AML-193 (cell line): ENCODE measurements around the gene MDK.

Experiments used
- DNase-seq, 2 experiments: peaks; one replicate each; lab custom pipeline; 2025; lab: John Stamatoyannopoulos, UW

MDK gene

DNA sequence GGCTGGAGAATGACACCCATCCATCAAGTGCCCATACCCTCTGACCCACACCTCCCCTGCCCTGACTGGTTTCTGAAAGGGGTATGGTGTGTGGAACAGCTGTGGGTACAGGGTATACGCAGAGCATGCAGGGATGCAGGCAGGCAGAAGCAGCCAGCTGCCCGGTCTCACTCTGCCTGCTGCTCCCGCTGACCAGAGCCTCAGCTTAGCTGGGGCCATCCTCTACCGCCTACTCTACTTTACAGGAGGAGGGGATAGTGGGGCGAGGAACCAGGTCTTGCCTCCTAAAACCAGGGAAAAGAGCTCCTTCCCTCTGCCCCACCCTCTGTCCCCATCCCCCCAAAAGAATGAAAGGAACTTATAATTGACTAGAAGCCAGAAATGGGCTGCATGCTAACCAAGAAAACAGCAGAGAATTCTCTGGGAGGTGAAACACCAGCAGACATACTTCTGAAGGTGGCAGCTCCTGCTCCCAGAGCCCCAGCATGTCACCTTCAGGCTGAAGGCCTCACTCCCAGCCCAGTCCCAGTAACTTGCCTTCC lies 23.1 kb downstream of the MDK start:
- DNase-seq, result no peak

DNA sequence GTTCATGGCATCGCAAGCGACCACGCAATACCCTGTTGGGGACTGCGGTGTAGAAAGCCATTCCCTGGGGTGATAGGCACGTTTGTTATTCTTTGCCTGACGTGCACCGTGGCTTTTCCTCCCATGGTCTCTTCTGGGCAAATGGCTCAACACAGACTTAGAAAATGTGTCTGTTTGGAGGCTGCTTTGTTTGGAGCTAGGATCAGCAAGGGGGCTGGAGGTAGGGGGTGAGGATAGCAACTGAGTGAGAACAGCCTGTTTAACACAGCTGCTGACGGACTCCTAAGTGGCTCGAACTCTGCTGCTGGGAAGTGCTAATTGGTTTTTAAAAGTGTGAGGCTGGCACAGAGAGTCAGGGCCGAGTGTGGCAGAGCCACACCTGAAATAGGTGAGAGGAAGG lies 26.2 kb downstream of the MDK start:
- no peak for DNase-seq

DNA sequence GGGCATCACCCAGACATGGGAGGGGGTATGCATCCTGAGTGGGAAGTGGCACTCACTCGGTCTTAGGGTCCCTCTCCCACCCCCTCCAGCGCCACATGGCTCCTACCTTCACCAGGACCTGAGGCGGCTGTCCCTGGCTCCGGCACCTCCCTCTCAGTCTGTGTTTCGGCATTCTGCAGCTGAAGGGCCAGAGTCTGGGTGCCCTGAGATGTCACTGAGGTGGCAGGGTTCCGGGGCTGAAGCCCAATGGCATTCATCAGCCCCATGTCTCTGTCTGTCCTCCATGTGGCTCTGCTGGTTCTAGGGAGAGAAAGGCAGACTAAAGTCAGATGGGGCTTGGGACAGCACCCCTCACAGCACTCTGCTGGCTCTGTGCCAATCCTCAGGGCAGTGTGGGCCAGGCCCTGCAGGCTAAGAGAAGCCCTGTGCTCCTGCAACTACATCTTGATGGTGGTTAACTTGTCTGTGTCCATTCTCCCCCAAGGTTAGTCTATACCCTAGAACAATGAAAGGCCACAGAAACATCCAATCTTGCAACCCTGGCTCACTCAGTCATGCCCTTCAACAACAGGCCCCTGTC lies 27.0 kb downstream of the MDK start:
- no peak for DNase-seq

DNA sequence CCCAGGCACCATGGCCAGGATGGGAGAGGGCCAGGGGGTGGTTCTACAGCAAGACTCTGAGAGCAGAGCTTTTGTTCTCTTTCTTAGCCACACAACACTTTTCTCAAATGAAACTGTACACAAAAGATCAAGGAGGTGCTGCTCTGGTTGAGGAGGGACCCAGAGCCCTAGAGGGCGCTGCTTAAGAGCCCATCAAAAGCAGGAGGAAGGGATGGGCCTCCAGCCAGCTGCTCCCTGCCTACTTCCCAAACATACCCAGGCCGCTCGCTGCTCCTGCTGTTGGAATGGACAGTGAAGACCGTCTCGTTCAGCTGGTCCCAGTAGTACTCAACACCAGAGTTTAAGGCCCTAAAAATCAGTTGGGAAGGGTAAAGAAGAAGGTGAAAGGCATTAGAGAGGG lies 28.6 kb downstream of the MDK start:
- DNase-seq, result no peak

DNA sequence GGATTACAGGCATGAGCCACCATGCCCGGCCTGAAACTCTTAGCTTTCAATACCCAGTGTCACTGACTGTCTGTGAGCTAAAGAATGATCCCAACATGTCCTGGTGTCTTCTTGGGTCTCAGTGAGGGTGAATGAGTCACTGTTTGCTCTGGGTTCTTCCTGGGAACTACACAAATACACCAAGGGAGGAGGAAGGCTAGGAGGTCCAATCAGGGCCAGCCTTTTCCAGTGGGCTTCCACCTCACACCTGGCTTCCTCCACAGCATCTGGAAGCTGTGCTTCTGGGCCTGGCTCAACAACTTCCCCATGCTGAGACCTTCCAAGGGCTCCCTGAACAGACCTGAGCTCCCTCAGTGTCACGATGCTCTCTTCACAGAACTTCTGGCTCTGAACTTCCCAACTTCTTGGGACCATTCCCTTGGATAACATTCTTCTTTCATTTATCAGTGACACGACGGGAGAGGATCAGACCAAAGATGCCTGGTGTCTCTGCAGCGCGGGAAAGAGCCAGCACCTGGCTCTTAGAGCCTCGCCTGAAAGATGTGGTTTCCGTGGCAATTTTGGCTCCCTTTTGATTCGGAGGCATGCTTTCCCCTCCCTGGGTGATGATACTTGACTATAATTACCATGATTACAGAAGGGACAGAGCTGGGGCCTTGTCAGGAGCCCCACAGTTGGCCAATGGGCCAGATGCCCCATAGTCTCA lies 32.4 kb downstream of the MDK start:
- no peak for DNase-seq

DNA sequence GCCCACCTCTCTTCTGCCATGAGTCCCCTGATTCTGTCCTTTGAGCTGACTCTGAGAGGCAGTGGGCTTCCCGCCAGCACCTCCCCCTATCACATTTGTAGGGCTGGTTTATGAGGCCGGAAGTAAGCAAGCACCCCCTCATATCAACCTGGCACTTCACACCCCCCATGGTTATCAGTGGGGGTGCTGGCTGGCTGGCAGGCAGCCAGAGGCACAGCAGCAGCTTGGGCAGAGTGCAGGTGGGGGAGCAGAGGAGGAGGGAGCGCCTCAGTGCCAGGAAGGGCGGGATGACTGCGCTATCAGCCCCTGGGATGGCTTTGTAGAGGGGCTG lies 33.0 kb downstream of the MDK start:
- no peak for DNase-seq

DNA sequence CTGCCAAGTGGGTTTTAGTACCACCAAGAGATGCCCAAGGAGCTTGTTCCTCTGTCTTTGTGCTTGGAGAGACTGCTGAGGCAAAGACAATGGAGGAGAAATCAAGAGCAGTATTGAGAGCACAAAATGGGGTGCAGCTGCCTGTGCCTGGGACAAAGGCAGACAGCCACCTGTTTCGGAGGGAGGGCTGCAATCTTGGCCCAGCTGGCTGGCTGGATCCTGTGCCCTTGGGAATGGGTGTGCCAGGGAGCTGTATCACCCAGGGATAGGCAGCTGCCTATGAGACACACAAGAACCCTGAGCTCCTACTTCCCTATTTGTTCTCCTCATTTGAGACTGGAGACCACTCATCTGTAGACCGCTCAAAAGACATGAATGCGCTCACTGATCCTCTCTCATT lies 33.4 kb downstream of the MDK start:
- no peak for DNase-seq

DNA sequence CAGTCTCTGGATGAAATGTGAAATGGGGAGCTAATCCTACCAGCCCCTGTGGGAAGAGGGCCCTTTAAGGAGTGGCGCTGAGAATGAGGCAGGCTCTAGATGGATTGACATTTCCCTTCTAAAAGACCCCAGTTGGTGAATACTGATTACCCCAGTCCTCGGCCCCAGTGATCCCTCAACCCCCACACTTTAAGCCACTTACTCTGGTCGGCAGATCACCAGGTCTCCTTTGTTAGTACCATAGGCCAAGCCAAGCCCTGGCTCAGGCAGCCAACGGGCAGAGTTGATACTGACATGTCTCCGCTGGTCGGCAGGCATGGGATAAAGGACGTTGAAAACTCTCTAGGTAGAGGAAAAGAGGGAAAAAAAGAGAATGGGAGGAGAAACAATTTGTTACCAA lies 36.2 kb downstream of the MDK start:
- no peak for DNase-seq

DNA sequence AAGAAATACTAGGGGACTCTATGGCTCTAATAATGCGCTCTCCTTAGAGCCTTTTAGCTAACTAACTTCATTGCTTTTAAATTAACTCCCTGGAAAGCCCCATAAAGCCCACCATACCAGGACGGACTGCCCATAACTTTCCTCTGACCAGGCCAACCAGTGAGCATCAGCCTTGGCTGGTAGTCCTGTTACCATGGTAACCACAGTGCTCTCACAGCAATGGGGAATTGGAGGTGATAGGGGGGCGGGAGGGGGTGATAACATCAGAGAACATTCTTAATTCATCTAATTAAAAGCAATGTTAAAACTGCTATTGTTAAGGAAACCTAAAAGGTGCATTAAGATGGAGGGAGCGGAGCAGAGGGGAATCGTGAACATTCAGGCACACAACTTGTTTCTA lies 37.3 kb downstream of the MDK start:
- no peak for DNase-seq

DNA sequence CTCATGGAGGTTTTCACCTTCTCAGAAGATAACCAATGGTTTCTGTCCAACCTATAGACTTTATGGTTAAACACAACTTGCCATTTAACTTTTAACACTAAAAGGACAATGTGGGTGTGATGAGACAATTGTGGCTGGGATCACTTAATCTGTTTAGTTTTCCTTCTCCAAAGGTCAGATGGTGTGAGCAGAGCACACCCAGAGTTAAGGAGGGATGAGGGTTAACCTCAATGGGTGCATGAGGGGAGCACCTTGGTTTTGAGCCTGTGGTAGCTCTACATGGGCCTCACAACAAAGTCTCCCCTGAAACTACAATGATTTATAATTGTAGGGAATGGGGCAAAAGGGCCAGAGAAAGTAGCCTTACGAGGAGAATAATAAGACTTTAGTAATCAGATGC lies 39.0 kb downstream of the MDK start:
- DNase-seq, result no peak

DNA sequence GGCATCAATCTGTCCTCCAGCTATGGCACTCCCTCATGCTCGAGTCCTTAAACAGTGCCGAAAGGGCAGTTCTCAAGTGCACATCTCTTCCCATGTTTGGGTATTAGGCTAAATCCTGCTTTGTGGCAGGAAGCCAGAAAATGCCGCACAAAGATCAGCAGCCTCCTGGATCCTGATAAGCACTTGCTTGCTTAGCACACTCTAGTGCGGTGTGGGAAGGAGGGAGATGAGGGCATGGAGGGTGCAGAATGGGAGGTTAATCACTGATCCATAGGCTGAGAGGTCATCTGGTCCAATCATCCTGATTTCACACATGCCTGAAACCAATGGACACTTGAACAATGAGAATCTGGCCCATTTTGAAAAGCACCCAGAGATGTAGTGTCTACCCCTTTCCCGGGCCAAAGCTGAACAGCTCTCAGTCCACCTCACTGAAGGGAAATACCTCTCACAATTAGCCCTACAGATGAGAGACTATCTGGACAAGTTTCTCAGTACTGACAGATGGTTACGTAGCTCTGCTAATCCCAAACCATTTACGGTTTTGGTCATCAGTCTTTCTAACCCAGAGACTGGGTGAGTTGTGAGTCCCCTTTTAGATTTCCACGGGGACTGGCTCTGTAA lies 39.9 kb downstream of the MDK start:
- no peak for DNase-seq

DNA sequence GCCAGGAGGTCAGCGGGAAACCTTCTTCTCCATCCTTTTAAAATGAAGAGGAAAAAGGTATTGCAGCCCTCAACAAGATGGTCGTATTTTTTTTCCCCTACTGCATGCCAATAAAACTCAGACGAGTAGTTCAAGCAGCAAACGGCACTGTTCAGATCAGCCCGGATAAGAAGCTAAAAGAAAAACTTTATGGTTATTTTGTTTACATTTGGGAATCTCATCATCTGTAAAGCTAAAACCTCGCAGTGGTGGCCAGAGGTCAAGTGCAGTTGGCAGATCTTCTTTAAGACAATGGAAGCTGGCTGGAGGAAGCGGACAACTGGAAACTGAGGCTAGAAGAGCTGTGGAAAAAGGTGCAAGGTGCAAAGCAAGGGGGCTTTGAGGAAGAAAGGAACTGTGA lies 41.1 kb downstream of the MDK start:
- no peak for DNase-seq

DNA sequence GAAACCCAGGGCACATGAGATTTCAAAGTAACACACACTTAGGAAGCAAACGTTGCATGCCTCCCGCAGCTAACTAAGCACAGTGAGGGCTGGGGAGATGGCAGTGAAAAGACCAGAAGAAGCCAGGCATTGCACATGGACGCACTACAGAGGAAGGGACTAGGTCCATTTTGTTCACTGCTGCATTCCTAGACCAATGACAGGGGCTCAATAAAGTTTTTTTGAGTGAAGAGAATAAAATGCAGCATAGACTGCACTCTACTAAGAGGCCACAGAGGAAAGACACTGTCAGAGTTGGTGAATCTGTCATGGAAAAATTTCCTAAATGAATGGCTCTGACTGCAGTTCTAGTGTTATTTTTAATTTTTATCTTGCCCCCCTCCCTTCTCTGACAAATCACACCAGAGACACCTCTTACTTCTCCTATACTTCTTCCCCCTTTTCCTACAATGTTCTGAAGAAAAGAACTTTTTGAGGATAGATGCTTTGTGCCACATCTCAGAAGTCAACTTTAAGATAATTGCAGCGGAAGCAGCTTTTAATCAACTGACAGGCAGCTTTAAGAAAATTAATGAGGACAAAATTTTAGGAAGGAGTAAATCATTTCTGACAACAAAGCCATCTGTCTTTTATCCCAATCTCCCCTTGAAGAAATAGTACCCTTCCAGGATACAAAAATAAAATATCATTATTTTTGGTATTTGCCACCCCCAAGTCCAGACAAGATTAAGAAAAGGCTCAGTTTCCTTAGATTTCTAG lies 44.9 kb downstream of the MDK start:
- no peak for DNase-seq

DNA sequence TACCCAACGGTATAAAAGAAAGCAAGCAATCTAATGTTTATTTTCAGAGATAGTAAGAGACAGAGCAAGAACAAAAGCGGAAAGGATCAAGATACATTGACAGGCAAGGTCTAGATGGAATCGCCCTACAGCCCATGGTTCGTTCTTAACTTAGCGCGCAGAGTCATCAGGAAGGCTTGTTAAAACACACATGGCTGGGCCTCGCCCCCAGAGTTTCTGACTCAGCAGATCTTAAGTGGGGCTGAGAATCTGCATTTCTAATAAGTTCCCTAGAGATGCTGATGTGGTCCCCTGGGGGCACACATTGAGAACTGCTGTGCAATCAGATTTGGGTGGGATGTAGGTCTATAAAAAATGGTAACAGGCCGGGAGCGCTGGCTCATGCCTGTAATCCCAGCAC lies 45.9 kb downstream of the MDK start:
- no peak for DNase-seq

DNA sequence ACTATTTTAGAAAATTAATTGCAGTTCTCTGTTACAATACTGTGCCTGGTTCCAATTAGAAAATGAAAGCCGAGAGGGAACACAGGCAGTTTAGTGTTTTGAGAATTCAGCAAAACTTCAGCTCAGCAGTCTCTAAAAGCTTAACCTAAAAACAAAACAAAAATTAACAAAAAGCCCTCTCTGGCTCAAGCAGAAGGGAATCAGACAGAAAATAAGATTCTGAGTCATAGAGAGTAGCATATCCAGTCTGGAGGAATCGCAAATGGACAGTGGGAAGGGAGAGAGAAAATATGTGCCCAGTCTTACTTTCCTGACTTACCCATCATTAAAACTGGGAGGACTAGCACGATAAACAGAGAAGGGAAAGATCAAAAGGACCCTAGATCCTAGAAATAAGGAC lies 48.2 kb downstream of the MDK start:
- DNase-seq, result no peak

DNA sequence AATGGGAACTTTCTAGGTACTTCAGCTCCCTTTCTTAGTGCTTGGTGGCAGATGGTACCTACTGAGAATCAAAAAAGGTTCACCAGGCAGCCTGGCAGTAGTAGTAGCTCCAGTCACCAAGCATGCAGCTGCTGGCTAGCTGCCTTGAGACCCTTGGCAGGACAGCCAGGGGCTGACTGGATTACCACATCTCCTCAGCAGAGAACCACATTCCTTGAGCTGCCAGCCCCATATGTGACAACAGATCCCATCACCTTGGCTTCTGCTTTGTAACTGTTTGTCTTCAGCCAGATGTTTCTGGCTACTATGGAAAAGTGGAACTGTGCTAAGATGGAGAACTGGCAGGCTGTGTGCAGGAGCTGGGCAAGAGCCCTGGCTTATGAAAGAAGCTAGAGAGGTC lies 49.7 kb downstream of the MDK start:
- no peak for DNase-seq
